Vagina (tissue), 2 donors: ENCODE measurements around the gene LURAP1L.

Experiments
- POLR2A ChIP-seq, 2 donors: fragments of 450-650 bp; IDR thresholded peaks; one replicate each; pipeline ENCODE4 v1.6.1; 2017; ENCODE audit warnings: antibody characterized with exemption in 2 of 2, mild to moderate bottlenecking in 2 of 2, moderate library complexity in 2 of 2
- TF ChIP-seq, protein P1 (sequence below), 3 experiments: fragments of 450-650 bp in 2 of 3; fragments of 200-600 bp in 1 of 3; sonication (generic) in 1 of 3; IDR thresholded peaks; one replicate each; pipeline ENCODE4 v1.5.1; 2017 to 2019; ENCODE audit warnings: antibody characterized with exemption in 3 of 3, mild to moderate bottlenecking in 2 of 3, moderate library complexity in 2 of 3

DNA sequence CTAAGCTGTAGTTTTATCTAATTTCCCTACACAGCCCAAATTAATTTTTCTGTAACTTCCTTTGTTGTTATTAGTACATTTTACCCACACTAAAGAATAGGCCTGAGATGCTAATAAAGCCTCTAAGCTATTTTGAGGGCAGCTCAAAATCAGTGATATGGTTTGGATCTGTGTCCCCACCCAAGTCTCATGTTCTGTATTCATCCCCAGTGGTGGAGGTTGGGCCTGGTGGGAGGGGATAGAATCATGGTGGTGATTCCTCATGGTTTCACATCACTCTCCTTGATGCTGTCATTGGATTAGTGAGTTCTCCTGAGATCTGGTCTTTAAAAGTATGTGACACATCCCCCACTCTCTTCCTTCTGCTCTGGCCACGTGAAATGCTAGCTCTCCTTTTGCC, 27.3 kb downstream of the LURAP1L start:
- TF ChIP-seq, protein P1, sequence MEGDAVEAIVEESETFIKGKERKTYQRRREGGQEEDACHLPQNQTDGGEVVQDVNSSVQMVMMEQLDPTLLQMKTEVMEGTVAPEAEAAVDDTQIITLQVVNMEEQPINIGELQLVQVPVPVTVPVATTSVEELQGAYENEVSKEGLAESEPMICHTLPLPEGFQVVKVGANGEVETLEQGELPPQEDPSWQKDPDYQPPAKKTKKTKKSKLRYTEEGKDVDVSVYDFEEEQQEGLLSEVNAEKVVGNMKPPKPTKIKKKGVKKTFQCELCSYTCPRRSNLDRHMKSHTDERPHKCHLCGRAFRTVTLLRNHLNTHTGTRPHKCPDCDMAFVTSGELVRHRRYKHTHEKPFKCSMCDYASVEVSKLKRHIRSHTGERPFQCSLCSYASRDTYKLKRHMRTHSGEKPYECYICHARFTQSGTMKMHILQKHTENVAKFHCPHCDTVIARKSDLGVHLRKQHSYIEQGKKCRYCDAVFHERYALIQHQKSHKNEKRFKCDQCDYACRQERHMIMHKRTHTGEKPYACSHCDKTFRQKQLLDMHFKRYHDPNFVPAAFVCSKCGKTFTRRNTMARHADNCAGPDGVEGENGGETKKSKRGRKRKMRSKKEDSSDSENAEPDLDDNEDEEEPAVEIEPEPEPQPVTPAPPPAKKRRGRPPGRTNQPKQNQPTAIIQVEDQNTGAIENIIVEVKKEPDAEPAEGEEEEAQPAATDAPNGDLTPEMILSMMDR (IDR thresholded peaks at IDR 0.05): no peak
- TF ChIP-seq POLR2A (IDR thresholded peaks at IDR 0.05): no peak
